Adrenal gland (tissue), 12 donors: Measurements from ENCODE around the gene TBC1D16. TPM values are rescaled to one million over a fixed set of nuclear protein-coding genes. Genes with fewer than 3 reads are reported as not detected.
A peak's percentile ranks its signal among the peaks of the same experiment; 100 is the strongest.

Experiments
- DNase-seq, 7 donors: peaks; one replicate each; pipeline ENCODE4 v3.0.0-alpha.2; 2019 to 2020
- H3K27ac ChIP-seq, 5 donors: fragments of 200-600 bp; sonication (generic) in 4 of 5; 1 replicate in 3 of 5; 2 replicates in 2 of 5; pipeline versions ENCODE4 v1.5.1 to v1.8.0; 2016 to 2020; ENCODE audit warnings: mild to moderate bottlenecking in 1 of 5
- H3K27me3 ChIP-seq: fragments of 200-600 bp; 2 replicates; pipeline ENCODE4 v1.8.0; 2021
- H3K36me3 ChIP-seq, 2 donors: fragments of 200-600 bp; replicated peaks in 1 of 2; 1 replicate in 1 of 2; 2 replicates in 1 of 2; pipeline versions ENCODE4 v1.5.1 to v1.8.0; 2018 to 2022
- H3K4me1 ChIP-seq, 2 donors: fragments of 200-600 bp; replicated peaks in 1 of 2; 1 replicate in 1 of 2; 2 replicates in 1 of 2; pipeline versions ENCODE4 v1.5.1 to v1.8.0; 2018 to 2021
- H3K4me3 ChIP-seq, 4 donors: fragments of 200-600 bp; sonication (generic) in 3 of 4; one replicate each; pipeline ENCODE4 v1.5.1; 2016 to 2018
- H3K9me3 ChIP-seq, 3 donors: fragments of 200-600 bp; sonication (generic) in 1 of 3; replicated peaks in 1 of 3; 1 replicate in 2 of 3; 2 replicates in 1 of 3; pipeline versions ENCODE4 v1.5.1 to v1.8.0; 2016 to 2021
- POLR2A ChIP-seq, 2 donors: fragments of 450-650 bp; IDR thresholded peaks; one replicate each; pipeline ENCODE4 v1.6.1; 2017; ENCODE audit warnings: antibody characterized with exemption in 2 of 2, mild to moderate bottlenecking in 2 of 2, moderate library complexity in 1 of 2
- WGBS, 4 donors: extraction: QIAGEN DNeasy Blood & Tissue Kit in 2 of 4; methylation state at CpG; one replicate each; pipeline versions ENCODE4 v1.1.5 to v1.1.7; 2013 to 2017; 5-methylcytosine and 5-hydroxymethylcytosine counted together
- intact Hi-C, 2 donors: fragments of 100-400 bp; cut with DNase I; formaldehyde crosslinking; loops; one replicate each; pipeline versions ENCODE4 v1.14.1 to v1.15.0; 2022 to 2023
- polyA plus RNA-seq, 3 donors: library from polyadenylated mRNA; stranded (reverse); fragments of 200-250 nt in 2 of 3; fragments of 350-450 nt in 1 of 3; fragmentation: Illumina TruSeq in 1 of 3; extraction: RNeasy Lipid Tissue Mini Kit (QIAGEN cat#74804) in 1 of 3; gene quantifications; one replicate each; pipeline ENCODE4 v1.2.3, GENCODE V29; 2013 to 2014
- total RNA-seq, 9 donors: library from RNA; depleted of rRNA in 4 of 9; stranded (reverse); fragments of >200 nt in 4 of 9; fragments of 120-200 nt in 1 of 9; fragmentation: NEBNext Ultra II Directional in 1 of 9; extraction: Animal tissue kit (Norgen Biotek cat#: 25700) in 1 of 9; gene quantifications; one replicate each; pipeline versions ENCODE4 v1.1.0 to v1.2.4, GENCODE V29; 2013 to 2023
- TF ChIP-seq, protein P1 (sequence below), 6 experiments: fragments of 450-650 bp in 4 of 6; fragments of 200-600 bp in 2 of 6; sonication (generic) in 1 of 6; IDR thresholded peaks; 1 replicate in 5 of 6; 2 replicates in 1 of 6; pipeline versions ENCODE4 v1.5.1 to v1.8.0; 2016 to 2021; ENCODE audit warnings: antibody characterized with exemption in 6 of 6, mild to moderate bottlenecking in 2 of 6, moderate library complexity in 1 of 6
- donor health status: healthy with polysubstance abuse.
- donor health status: Bipolar disorder and iron deficiency.
- donor health status: DM: yes; HTN: yes; CAD: no.
- donor health status: DM: no; HTN: no; CAD: no.
- donor health status: DM: no; HTN: no; CAD: no.
- donor health status: DM: yes; HTN: yes; CAD: no.

The TBC1D16 gene
- total and polyA plus RNA-seq, 12 donors, result 4.2 to 62.5 (median 29.5) TPM

DNA sequence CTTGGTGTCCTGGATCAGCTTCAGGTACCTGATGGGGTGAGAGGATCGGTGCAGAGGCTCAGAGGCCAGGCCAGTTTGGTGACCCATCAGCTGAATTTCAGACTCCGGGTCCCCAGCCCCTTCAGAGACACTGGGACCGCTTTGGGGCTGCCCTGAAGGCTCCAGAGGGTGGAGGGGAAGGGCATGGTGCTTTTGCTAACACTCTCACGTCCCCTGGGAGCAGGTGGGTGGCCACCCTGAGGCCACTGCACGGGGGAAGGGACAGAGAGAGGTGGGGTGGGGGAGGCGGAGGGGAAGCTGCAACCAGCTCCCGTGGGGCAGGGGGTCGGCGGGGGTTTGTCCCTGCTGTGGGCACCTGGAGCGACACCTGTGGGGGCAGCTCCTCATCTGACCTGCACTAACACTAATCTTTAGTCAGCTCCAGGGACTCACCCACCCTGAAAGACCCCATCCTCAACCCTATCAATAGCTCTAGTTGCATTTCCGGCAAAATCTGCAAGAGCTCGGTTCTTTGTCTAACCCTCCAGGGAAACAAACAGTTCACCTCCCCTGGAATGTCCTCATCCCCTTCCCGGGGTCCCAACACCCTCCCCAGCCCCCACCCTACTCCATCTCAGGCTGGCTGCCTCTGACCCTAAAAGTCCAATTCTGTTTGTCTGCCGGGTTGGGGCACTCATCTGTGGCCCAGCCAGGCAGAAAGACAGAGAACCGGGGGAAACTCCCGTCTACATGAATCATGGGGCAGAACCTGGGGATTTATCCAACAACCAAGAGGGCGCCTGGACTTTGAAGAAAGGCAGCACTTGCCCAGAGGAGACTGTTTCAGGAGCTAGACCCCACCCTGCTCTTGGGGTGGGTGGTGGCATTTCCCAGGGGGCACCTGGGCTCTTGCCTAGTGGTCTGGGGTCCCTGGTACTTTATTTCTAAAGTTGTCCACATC, 104.5 kb downstream of the TBC1D16 start:
- no peak overlapping the region for H3K4me3 ChIP-seq
- no peak overlapping the region for H3K27ac ChIP-seq
- H3K4me1 ChIP-seq, result peaks cover 2 to 9% of the 10 kb centered on the region in 2 donors
- DNase-seq, result no peak
- TF ChIP-seq, protein P1, sequence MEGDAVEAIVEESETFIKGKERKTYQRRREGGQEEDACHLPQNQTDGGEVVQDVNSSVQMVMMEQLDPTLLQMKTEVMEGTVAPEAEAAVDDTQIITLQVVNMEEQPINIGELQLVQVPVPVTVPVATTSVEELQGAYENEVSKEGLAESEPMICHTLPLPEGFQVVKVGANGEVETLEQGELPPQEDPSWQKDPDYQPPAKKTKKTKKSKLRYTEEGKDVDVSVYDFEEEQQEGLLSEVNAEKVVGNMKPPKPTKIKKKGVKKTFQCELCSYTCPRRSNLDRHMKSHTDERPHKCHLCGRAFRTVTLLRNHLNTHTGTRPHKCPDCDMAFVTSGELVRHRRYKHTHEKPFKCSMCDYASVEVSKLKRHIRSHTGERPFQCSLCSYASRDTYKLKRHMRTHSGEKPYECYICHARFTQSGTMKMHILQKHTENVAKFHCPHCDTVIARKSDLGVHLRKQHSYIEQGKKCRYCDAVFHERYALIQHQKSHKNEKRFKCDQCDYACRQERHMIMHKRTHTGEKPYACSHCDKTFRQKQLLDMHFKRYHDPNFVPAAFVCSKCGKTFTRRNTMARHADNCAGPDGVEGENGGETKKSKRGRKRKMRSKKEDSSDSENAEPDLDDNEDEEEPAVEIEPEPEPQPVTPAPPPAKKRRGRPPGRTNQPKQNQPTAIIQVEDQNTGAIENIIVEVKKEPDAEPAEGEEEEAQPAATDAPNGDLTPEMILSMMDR (IDR thresholded peaks at IDR 0.05), result no peak
- TF ChIP-seq POLR2A (IDR thresholded peaks at IDR 0.05), result no peak
- 28 to 31% (median 30%) methylated on average over 9 to 17 of the region's 17 CpGs for WGBS, 4 donors
- peaks cover 15% of the 10 kb centered on the region for H3K27me3 ChIP-seq
- H3K9me3 ChIP-seq, result no peaks in the 10 kb centered on the region
- no peaks in the 10 kb centered on the region for H3K36me3 ChIP-seq
- intact Hi-C loops, result no loop called here

- TF ChIP-seq, protein P1 (IDR thresholded peaks at IDR 0.05), result no peak
- no peak for TF ChIP-seq POLR2A (IDR thresholded peaks at IDR 0.05)
- Histone ChIP-seq H3K4me3 (peak overlapping the region in 1 of 4 donors; percentile 32), H3K4me1 (peaks cover 6 to 15% of the 10 kb centered on the region in 2 donors), H3K27me3 (peaks cover 15% of the 10 kb centered on the region), H3K36me3 (no peaks in the 10 kb centered on the region), H3K27ac (no peak overlapping the region), H3K9me3 (no peaks in the 10 kb centered on the region)
- intact Hi-C loops, result no loop called here
- WGBS, 4 donors, result 0 to 11% (median 2%) methylated on average over 1 to 59 of the region's 59 CpGs
- no peak for DNase-seq
Measured at GRCh38 chr17:79930062-79930876, 105.4 kb downstream of the TBC1D16 start.

- WGBS, 4 donors, result 76 to 85% (median 77%) methylated on average over 13 to 25 of the region's 25 CpGs
- intact Hi-C loops, result no loop called here
- Histone ChIP-seq H3K4me1 (peaks cover 6 to 19% of the 10 kb centered on the region in 2 donors), H3K9me3 (no peaks in the 10 kb centered on the region), H3K27me3 (peaks cover 15% of the 10 kb centered on the region), H3K27ac (no peak overlapping the region), H3K36me3 (no peaks in the 10 kb centered on the region), H3K4me3 (no peak overlapping the region)
- TF ChIP-seq, protein P1 (IDR thresholded peaks at IDR 0.05), result no peak
- no peak for TF ChIP-seq POLR2A (IDR thresholded peaks at IDR 0.05)
- no peak for DNase-seq
Measured at GRCh38 chr17:79929257-79930061, 106.2 kb downstream of the TBC1D16 start.
